Endothelial cell of umbilical vein (primary cell): ENCODE measurements around the gene TEX53. TPM values are rescaled to one million over a fixed set of nuclear protein-coding genes. Genes with fewer than 3 reads are reported as not detected.

Experiments used
- BruUV-seq: library from RNA; stranded (reverse); fragments of 400-500 nt; replicated peaks from 2 replicates; lab custom pipeline; 2021; lab: Mats Ljungman, UMichigan
- CTCF ChIA-PET: fragments of 300-600, 350-600 bp; sonication (Branson Sonifier 250); formaldehyde crosslinking; loops from one replicate; lab custom pipeline; 2021; ENCODE audit warnings: antibody characterized with exemption, inconsistent platforms; lab: Charles Lee
- POLR2A ChIA-PET: fragments of 300-600, 350-600 bp; sonication (Branson Sonifier 250); formaldehyde crosslinking; loops from one replicate; lab custom pipeline; 2021; ENCODE audit warnings: antibody characterized with exemption, inconsistent platforms; lab: Charles Lee
- DNase-seq: peaks from one replicate; pipeline ENCODE4 v3.0.0-alpha.2; 2011; ENCODE audit warnings: low read depth, low spot score
- FAIRE-seq: peaks from 2 replicates; lab custom pipeline; 2011; peaks lifted over from hg19 to GRCh38; lab: Jason Lieb, UNC
- H2AFZ ChIP-seq: 2 replicates; pipeline ENCODE4 v1.6.0; 2012; ENCODE audit warnings: low read depth, low read length, control low read depth, inconsistent platforms
- H3K27ac ChIP-seq: 2 replicates; pipeline ENCODE4 v1.5.1; 2011; ENCODE audit warnings: low read depth, mild to moderate bottlenecking, control low read depth, low read length, moderate library complexity; ENCODE audit not compliant: insufficient read depth
- H3K27me3 ChIP-seq, 2 experiments: 2 replicates each; pipeline versions ENCODE4 v1.6.0 to v1.6.1; 2011; ENCODE audit warnings: low read length in 2 of 2, mixed read lengths in 1 of 2; ENCODE audit not compliant: control insufficient read depth in 2 of 2, insufficient read depth in 2 of 2
- H3K36me3 ChIP-seq, 2 experiments: 2 replicates in 1 of 2; 3 replicates in 1 of 2; pipeline ENCODE4 v1.5.1; 2011; ENCODE audit warnings: low read length in 2 of 2, mild to moderate bottlenecking in 1 of 2, moderate library complexity in 1 of 2; ENCODE audit not compliant: control insufficient read depth in 2 of 2, insufficient read depth in 2 of 2; ENCODE audit errors: extremely low read depth in 1 of 2
- H3K4me1 ChIP-seq: 3 replicates; pipeline ENCODE4 v1.5.1; 2011; ENCODE audit warnings: mild to moderate bottlenecking, low read length; ENCODE audit not compliant: control insufficient read depth, insufficient read depth; ENCODE audit errors: extremely low read depth
- H3K4me2 ChIP-seq: 2 replicates; pipeline ENCODE4 v1.6.1; 2011; ENCODE audit warnings: low read length, control low read depth, mixed read lengths; ENCODE audit not compliant: insufficient read depth
- H3K4me3 ChIP-seq, 3 experiments: fragments of 200-600 bp in 1 of 3; sonication (generic), shearing (Covaris generic) in 1 of 3; replicated peaks in 1 of 3; 2 replicates each; pipeline ENCODE4 v1.5.1; 2011 to 2016; ENCODE audit warnings: control low read depth in 3 of 3, low read length in 3 of 3, mild to moderate bottlenecking in 2 of 3, inconsistent platforms in 1 of 3, low read depth in 1 of 3, moderate library complexity in 1 of 3; ENCODE audit not compliant: insufficient read depth in 1 of 3
- H3K79me2 ChIP-seq: 2 replicates; pipeline ENCODE4 v1.6.0; 2012; ENCODE audit warnings: low read length, inconsistent platforms; ENCODE audit not compliant: control insufficient read depth, insufficient read depth
- H3K9ac ChIP-seq: replicated peaks from 2 replicates; pipeline ENCODE3; 2011; ENCODE audit warnings: low read length, control low read depth; ENCODE audit not compliant: insufficient read depth; ENCODE audit errors: extremely low read depth
- H3K9me1 ChIP-seq: replicated peaks from 3 replicates; pipeline ENCODE4 v1.6.0; 2011; ENCODE audit warnings: mild to moderate bottlenecking, low read length; ENCODE audit not compliant: control insufficient read depth, insufficient read depth; ENCODE audit errors: extremely low read depth
- H3K9me3 ChIP-seq: replicated peaks from 2 replicates; pipeline ENCODE4 v1.5.1; 2012; ENCODE audit warnings: low read length, inconsistent platforms; ENCODE audit not compliant: control insufficient read depth, insufficient read depth
- H4K20me1 ChIP-seq: replicated peaks from 2 replicates; pipeline ENCODE3; 2011; ENCODE audit warnings: mild to moderate bottlenecking, low read length; ENCODE audit not compliant: control insufficient read depth, insufficient read depth; ENCODE audit errors: extremely low read depth
- EZH2 ChIP-seq: IDR thresholded peaks from 2 replicates; pipeline ENCODE4 v1.6.1; 2012; ENCODE audit warnings: borderline replicate concordance, low read depth, mild to moderate bottlenecking, moderate library complexity, low read length, inconsistent platforms; ENCODE audit not compliant: severe bottlenecking
- FOS ChIP-seq: IDR thresholded peaks from 2 replicates; pipeline ENCODE4 v1.6.1; 2011; ENCODE audit warnings: mild to moderate bottlenecking, low read length, moderate library complexity, borderline replicate concordance; ENCODE audit not compliant: insufficient read depth
- GATA2 ChIP-seq: IDR thresholded peaks from 2 replicates; pipeline ENCODE4 v1.7.0; 2011; ENCODE audit warnings: low read depth, mild to moderate bottlenecking, moderate library complexity, mixed read lengths, low read length; ENCODE audit not compliant: insufficient read length, insufficient read depth
- MYC ChIP-seq: IDR thresholded peaks from one replicate; pipeline ENCODE4 v1.6.1; 2011; ENCODE audit warnings: mild to moderate bottlenecking, low read depth, low read length
- POLR2A ChIP-seq: IDR thresholded peaks from 2 replicates; pipeline ENCODE4 v1.6.1; 2012; ENCODE audit warnings: low read depth, mild to moderate bottlenecking, control low read depth, low read length
- POLR2AphosphoS5 ChIP-seq: IDR thresholded peaks from 2 replicates; pipeline ENCODE4 v1.6.1; 2012; ENCODE audit warnings: low read depth, mild to moderate bottlenecking, control low read depth, low read length, moderate library complexity; ENCODE audit not compliant: insufficient read depth
- dilution Hi-C: fragments of 300-500 bp; cut with MboI; formaldehyde crosslinking; loops from one replicate; pipeline ENCODE4 v1.15.0; 2019; ENCODE audit warnings: low sequenced_read_pairs; ENCODE audit not compliant: extremely low pct_ligation_motif_present
- intact Hi-C: fragments of 100-400 bp; cut with micrococcal nuclease; formaldehyde crosslinking; loops from one replicate; pipeline ENCODE4 v1.10.0; 2022
- polyA plus RNA-seq, 4 experiments: library from polyadenylated mRNA; depleted of rRNA in 3 of 4; stranded (reverse) in 3 of 4; unstranded in 1 of 4; fragments of >200 nt; gene quantifications; 2 replicates each; pipeline versions ENCODE4 v1.2.1 to v1.2.3, GENCODE V29; 2011 to 2012; ENCODE audit warnings: missing spikeins in 1 of 4
- total RNA-seq: library from RNA; stranded (reverse); gene quantifications from 2 replicates; pipeline ENCODE4 v1.2.3, GENCODE V29; 2021
- TF ChIP-seq, protein P1 (sequence below): IDR thresholded peaks from 2 replicates; pipeline ENCODE4 v1.6.1; 2011; ENCODE audit not compliant: insufficient read depth, insufficient read length
- TF ChIP-seq, protein P2 (sequence below), 2 donors: IDR thresholded peaks; 1 replicate in 1 of 2; 2 replicates in 1 of 2; pipeline ENCODE4 v1.5.1; 2011; ENCODE audit warnings: low read length in 2 of 2, mild to moderate bottlenecking in 2 of 2, moderate library complexity in 2 of 2, control low read depth in 1 of 2, inconsistent platforms in 1 of 2, low read depth in 1 of 2; ENCODE audit not compliant: insufficient read depth in 1 of 2; ENCODE audit errors: extremely low read depth in 1 of 2

The TEX53 gene
- total and polyA plus RNA-seq, 2 donors (not counting 3 experiments of a cell fraction or from before 2014, with no cell fraction given), result not detected

DNA sequence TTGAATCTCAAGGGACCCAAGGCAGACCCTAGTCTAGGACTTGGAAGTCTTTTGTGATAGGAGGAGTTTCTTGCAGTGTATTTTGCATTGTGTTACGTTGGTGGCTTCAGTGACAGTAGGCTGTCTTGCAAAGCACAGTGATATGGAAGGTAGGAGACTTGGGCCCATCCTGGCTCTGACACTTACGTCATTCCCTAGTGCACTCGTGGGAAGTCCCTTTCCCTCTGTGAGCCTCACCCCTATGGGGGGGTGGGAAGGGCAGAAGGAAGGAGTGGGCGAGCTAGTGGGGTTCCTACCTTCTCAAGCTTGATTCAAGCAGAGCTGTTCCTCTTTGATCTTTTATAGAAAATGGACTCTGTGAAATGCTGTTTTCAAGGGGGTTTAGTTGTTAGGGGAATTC is 9.2 kb upstream of the TEX53 start:
- POLR2A ChIA-PET, result no interaction called here
- peaks cover 5 to 12% of the 10 kb centered on the region in 2 experiments for H3K27me3 ChIP-seq
- H3K4me3 ChIP-seq, result no peak overlapping the region
- H4K20me1 ChIP-seq, result no peaks in the 10 kb centered on the region
- no TSS peak for BruUV-seq
- no peaks in the 10 kb centered on the region for H3K9me3 ChIP-seq
- dilution Hi-C loops (no loop called here), intact Hi-C loops (no loop called here)
- CTCF ChIA-PET, result interaction anchor here (2.2 to 4.3 kb wide), 5 partner anchors 13 to 349 kb away, joined by 10 to 41 read pairs (median 16); no protein-coding TSS in a partner anchor
- H3K4me2 ChIP-seq, result no peak overlapping the region
- FAIRE-seq (no peak), DNase-seq (no peak)
- no peak overlapping the region for H3K9ac ChIP-seq
- no peak overlapping the region for H3K27ac ChIP-seq
- no peaks in the 10 kb centered on the region for H3K36me3 ChIP-seq
- no peaks in the 10 kb centered on the region for H3K9me1 ChIP-seq
- H3K79me2 ChIP-seq, result no peaks in the 10 kb centered on the region
- no peak overlapping the region for H2AFZ ChIP-seq
- H3K4me1 ChIP-seq, result no peaks in the 10 kb centered on the region
- TF ChIP-seq, protein P1, sequence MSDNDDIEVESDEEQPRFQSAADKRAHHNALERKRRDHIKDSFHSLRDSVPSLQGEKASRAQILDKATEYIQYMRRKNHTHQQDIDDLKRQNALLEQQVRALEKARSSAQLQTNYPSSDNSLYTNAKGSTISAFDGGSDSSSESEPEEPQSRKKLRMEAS, result no peak
- TF ChIP-seq POLR2A (no peak), EZH2 (no peak), GATA2 (no peak), MYC (no peak), POLR2AphosphoS5 (no peak), FOS (no peak)
- TF ChIP-seq, protein P2, sequence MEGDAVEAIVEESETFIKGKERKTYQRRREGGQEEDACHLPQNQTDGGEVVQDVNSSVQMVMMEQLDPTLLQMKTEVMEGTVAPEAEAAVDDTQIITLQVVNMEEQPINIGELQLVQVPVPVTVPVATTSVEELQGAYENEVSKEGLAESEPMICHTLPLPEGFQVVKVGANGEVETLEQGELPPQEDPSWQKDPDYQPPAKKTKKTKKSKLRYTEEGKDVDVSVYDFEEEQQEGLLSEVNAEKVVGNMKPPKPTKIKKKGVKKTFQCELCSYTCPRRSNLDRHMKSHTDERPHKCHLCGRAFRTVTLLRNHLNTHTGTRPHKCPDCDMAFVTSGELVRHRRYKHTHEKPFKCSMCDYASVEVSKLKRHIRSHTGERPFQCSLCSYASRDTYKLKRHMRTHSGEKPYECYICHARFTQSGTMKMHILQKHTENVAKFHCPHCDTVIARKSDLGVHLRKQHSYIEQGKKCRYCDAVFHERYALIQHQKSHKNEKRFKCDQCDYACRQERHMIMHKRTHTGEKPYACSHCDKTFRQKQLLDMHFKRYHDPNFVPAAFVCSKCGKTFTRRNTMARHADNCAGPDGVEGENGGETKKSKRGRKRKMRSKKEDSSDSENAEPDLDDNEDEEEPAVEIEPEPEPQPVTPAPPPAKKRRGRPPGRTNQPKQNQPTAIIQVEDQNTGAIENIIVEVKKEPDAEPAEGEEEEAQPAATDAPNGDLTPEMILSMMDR (IDR thresholded peaks at IDR 0.05; ENCODE audit: extremely low read depth in 1 of 2, insufficient read depth in 1 of 2, low read depth in 1 of 2, low read length in 2 of 2), result no peak
